T-helper 2 cell (primary cell): Measurements from ENCODE around the gene MYCN.

ENCODE experiments used
- DNase-seq, 5 experiments: peaks; one replicate each; pipeline versions ENCODE4 v3.0.0 to v3.0.0-alpha.2; 2012 to 2022

The MYCN gene

GRCh38 chr2:15979759-15980604 lies 39.6 kb downstream of the MYCN start:
- no peak for DNase-seq

DNA sequence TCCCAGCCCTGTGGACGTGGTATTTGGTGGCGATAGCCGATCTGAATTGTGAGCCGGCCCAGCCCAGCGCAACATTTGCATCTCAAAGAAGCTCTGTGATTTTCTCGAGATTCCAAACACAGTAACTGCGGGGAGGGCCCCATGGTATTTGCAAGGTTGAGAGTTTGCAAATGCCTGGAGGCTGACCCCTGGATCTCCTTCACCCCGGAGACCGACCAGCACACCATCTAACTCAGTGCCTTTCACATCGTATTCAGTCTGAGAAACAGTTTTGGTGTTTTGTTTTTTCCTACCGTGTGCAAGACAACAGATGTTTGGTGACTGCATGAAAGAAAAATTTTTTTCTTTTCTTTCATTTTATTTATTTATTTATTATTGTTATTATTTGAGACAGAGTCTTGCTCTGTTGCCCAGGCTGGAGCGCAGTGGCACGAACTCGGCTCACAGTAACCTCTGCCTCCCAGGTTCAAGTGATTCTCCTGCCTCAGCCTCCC lies 40.3 kb downstream of the MYCN start:
- DNase-seq: no peak

DNA sequence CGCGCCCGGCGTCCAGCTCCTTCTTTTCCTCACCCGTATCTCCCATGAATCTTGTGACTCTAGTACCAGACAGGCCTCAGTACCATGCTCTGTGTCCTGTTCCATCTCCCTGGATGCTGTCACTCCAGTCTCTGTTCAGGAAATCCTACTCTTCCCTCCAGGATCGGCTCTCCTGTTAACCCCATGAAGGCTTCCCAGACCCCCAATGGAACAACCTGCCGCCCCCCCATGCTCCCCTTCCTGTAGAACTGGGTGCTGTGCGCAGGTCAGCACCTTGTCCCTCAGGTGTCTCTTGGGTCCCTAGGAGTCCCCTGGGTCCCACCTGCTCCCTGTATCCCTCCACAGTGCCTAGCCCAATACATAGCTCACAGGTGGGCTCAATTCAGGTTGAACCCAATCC lies 41.3 kb downstream of the MYCN start:
- DNase-seq: no peak

- DNase-seq: no peak
Measured at GRCh38 chr2:15982285-15983044, 42.1 kb downstream of the MYCN start.

GRCh38 chr2:15983496-15983895 lies 43.1 kb downstream of the MYCN start:
- DNase-seq: no peak

DNA sequence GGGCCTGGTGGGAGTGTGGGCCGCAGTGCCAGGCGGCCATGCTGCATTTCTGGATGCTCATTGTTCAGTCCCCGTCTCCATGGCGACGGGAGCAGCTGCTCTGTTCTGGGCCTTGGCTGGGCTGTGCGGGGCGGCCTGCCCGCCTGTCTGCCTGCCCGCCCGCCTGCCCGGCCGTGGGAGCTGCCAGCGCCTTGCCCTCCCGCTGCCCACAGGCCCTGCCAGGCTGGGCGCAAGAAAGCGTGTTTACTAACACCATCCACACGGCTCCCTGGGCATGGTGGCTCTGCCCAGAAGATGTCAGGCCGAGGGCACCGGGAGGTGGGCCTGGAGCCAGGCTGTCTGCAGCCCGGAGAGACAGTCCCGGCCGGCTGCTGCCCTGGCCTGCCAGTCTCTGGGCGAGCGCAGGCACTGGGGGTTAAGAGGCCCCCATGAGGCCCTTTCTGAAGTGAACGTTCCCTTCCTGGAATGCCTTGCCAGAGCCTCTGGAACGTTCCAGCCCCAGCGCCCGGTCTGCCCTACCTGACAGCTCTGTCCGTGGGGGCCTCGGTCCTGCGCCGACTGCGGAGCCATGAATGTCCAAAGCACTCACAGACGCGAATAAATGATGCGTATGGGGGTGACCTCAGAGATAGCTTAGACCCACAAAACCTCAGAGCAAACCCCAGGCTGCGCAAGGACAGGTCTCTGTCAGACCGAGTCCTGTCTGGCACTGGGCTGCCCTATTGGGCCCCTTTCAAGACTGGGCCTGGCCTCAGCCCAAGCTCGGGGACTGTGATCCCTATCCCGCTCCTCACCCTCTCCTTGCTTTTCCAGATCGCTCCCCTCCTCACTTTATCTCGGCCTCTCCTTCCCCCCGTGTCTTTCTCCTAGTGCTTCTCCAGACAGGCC lies 44.3 kb downstream of the MYCN start:
- DNase-seq: no peak

GRCh38 chr2:15985531-15985930 lies 45.2 kb downstream of the MYCN start:
- DNase-seq: no peak

GRCh38 chr2:15986068-15986560 lies 45.8 kb downstream of the MYCN start:
- no peak for DNase-seq

DNA sequence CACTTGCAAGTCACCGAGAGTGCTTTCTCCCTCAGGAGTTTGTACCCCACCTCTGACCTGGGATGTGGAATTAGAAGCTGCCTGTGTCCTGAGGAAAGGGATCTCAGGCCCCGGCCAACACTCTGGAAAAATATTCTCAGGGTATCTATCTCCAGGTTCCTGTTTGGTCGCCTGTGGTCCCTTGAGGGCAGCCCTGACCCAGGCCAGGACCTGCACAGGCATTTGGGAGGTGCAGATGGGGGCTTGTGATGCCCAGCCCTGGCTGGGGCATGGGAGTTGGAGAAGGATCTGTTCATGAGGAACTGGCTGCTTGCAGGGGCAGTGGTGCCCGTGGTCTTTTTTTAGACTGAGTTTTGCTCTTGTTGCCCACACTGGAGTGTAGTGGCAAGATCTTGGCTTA lies 46.3 kb downstream of the MYCN start:
- DNase-seq: no peak

DNA sequence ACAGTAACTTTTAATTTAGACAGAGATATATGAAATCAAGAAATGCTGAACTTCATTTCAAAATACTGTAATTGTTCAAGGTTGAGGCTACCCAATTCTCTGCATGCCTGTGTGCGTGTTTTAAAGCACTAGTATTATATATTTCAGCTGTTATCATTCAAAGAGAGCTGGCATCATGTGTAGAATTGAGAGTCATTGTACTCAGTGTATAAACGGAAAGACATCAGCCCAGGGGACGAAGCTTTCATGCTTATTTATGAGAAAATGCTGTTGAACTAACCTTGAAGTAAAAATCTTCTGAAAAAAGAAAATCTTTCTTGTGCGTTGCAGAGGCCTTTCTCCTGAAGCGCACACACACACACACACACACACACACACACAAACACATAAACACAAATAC lies 48.4 kb downstream of the MYCN start:
- DNase-seq: no peak

DNA sequence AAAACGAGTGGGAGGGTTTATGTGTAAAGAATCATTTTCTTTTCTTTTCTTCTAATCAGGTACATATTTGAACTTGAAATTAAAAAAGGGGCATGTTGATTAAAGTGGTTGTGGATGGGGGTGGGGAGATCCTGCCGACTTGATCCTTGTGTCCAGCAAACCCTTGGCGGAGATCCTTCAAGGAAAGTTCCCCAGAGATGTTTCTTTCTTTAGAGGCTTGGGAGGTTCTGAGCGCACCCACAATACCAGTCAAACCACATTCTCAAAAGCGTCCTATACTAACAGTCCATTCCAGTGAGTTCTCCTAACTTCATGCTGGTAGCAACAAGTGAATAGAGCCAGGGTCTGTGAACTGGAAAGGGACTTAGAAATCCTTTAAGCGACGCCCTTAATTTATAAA lies 49.2 kb downstream of the MYCN start:
- no peak for DNase-seq

- no peak for DNase-seq
Measured at GRCh38 chr2:15990151-15991101, 50.1 kb downstream of the MYCN start.

DNA sequence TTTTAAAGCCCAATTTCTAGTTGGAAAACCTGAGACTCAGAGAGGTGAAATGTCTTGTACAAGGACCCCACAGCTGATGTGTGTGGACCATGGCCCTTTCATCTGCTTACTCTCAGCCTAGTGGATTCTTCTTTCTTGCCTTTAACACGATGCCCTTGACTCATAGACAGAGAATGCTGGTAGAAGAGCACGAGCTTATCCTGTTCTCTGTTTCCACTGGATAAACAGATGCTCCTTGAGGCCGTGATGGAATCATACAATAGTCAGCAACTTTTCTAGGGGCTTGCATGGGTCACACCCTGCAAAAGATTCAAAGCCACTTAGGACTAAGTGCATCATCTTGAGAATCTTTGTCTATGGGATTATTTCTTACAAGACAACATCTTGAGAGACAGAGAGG lies 50.9 kb downstream of the MYCN start:
- DNase-seq: no peak

DNA sequence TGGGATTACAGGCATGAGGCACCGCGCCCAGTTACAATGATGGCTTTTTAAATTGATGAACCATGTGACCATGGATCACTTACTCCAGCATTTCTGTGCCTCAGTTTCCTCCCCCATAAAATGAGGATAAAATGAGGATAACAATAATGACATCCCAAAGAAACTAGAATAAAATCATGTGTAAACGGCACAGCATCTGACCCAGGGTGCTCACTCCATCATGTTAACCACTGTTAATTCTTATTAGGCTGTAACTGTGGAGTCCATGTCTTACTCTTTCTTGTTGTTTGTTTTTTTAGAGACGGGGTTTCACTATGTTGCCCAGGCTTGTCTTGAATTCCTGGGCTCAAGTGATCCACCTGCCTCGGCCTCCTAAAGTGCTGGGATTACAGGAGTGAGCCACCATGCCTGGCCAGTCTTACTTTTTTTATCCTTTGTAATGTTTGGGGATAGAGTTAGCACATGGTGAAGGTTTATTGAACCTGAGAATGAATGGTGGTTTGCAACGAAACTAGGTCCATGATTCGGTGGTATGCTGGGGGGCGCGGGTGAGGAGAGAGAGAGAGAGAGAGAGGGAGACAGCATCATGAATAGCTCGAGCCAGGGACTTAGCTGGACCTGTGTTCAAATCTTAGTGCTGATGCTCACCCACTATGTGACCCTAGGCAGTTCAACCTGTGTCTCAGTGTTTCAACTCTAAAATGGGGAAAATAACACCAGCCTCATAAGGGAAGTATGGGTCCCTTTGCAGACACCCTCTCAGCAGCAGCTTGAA lies 52.3 kb downstream of the MYCN start:
- no peak for DNase-seq

- no peak for DNase-seq
Measured at GRCh38 chr2:15993232-15993610, 52.9 kb downstream of the MYCN start.

GRCh38 chr2:15993666-15994065 lies 53.3 kb downstream of the MYCN start:
- DNase-seq: no peak

GRCh38 chr2:15995603-15996002 lies 55.3 kb downstream of the MYCN start:
- DNase-seq: no peak
